ENCODE measurements around the gene MEF2C. TPM values are rescaled to one million over a fixed set of nuclear protein-coding genes. Genes with fewer than 3 reads are reported as not detected.

The MEF2C gene
- total RNA-seq, 1 experiment from 2014 or later = 171 TPM

DNA sequence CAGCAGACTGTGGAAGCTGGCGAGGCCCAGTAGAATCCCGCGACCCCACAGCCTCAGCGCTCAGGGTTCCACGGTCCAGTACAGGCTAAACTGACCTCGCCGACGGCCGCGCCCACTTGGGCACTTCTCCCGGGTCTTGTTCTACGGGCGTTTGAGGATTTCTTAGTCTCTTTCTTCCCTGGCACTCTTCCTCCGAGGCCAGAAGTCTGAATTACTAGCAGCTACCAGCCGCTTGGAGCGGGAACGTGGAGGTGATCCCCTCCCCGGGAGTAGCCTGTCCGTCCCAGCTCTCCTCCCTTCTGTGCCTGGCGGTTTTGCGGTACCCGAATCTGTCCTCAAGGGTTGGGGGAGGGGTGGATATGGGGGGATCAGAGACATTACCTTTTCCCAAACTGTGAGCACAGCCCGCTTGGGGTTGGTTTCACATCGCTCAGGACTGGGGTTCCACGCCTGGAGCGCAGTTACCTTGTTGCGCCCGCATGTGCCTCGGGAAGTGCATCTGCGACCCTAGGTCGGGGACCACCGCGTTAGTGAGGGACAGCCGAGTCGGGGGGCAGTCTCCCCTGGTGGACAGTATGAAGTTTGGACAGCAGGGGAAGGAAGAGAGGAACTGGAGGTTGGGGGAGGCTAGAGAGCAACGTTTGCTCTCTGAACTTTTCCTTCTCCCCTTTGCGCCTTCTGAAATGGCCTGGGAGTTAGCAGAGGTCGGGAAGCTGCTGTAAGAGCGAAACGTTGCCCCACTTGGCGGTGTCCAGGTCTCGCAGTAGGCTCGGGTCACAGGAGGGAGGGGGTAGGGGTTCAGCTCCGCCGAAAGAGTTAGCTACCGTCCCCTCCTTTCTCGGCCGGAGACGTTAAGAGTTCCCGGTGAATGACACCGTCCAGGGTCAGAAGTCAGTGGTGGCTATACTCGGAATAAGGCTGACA, 190.8 kb downstream of the MEF2C start:
- H3K79me2 ChIP-seq (ENCODE audit: low read length) = no peaks in the 10 kb centered on the region
- no peaks in the 10 kb centered on the region for H4K20me1 ChIP-seq (ENCODE audit: insufficient read depth, low read depth, low read length)
- H3K9me2 ChIP-seq (replicated peaks; ENCODE audit: insufficient read depth, low read length) = no peaks in the 10 kb centered on the region
- H2AFZ ChIP-seq (ENCODE audit: low read length) = no peak overlapping the region
- H3K36me3 ChIP-seq (ENCODE audit: insufficient read depth, low read length) = no peaks in the 10 kb centered on the region
- H3K4me3 ChIP-seq (ENCODE audit: low read length) = no peak overlapping the region
- H3K27me3 ChIP-seq (ENCODE audit: low read length) = 0 out of 2 replicates have a peak, but pooled peaks cover 2% of the 10 kb centered on the region
- no peak overlapping the region for H3K4me2 ChIP-seq (ENCODE audit: low read depth, low read length, poor library complexity, severe bottlenecking)
- no peak overlapping the region for H3K9ac ChIP-seq (ENCODE audit: low read length)
- H3K27ac ChIP-seq (ENCODE audit: low read length) = no peak overlapping the region
- H3K4me1 ChIP-seq (ENCODE audit: low read length) = peaks cover 10% of the 10 kb centered on the region
- DNase-seq = no peak
- no peaks in the 10 kb centered on the region for H3K9me3 ChIP-seq (ENCODE audit: low read length)

- Histone ChIP-seq H3K4me3 (ENCODE audit: low read length) (no peak overlapping the region), H4K20me1 (ENCODE audit: insufficient read depth, low read depth, low read length) (no peaks in the 10 kb centered on the region), H3K4me2 (ENCODE audit: low read depth, low read length, poor library complexity, severe bottlenecking) (no peak overlapping the region), H2AFZ (ENCODE audit: low read length) (no peak overlapping the region), H3K79me2 (ENCODE audit: low read length) (no peaks in the 10 kb centered on the region), H3K9me2 (replicated peaks; ENCODE audit: insufficient read depth, low read length) (no peaks in the 10 kb centered on the region), H3K27me3 (ENCODE audit: low read length) (0 out of 2 replicates have a peak, but pooled peaks cover 1% of the 10 kb centered on the region), H3K4me1 (ENCODE audit: low read length) (peaks cover 1% of the 10 kb centered on the region; the same call in 1 of the 2 replicates), H3K9ac (ENCODE audit: low read length) (no peak overlapping the region), H3K36me3 (ENCODE audit: insufficient read depth, low read length) (no peaks in the 10 kb centered on the region), H3K27ac (ENCODE audit: low read length) (no peak overlapping the region), H3K9me3 (ENCODE audit: low read length) (no peaks in the 10 kb centered on the region)
- no peak for DNase-seq
Observed at GRCh38 chr5:88691230-88691582, 191.8 kb downstream of the MEF2C start.

GRCh38 chr5:88690409-88691229, 192.4 kb downstream of the MEF2C start:
- H4K20me1 ChIP-seq (ENCODE audit: insufficient read depth, low read depth, low read length) = no peaks in the 10 kb centered on the region
- H3K9me2 ChIP-seq (replicated peaks; ENCODE audit: insufficient read depth, low read length) = no peaks in the 10 kb centered on the region
- H3K79me2 ChIP-seq (ENCODE audit: low read length) = no peaks in the 10 kb centered on the region
- no peaks in the 10 kb centered on the region for H3K27me3 ChIP-seq (ENCODE audit: low read length)
- H3K27ac ChIP-seq (ENCODE audit: low read length) = no peak overlapping the region
- peak; percentile 86 for DNase-seq
- no peak overlapping the region for H3K4me2 ChIP-seq (ENCODE audit: low read depth, low read length, poor library complexity, severe bottlenecking)
- H3K4me1 ChIP-seq (ENCODE audit: low read length) = no peaks in the 10 kb centered on the region
- no peaks in the 10 kb centered on the region for H3K9me3 ChIP-seq (ENCODE audit: low read length)
- H2AFZ ChIP-seq (ENCODE audit: low read length) = no peak overlapping the region
- no peaks in the 10 kb centered on the region for H3K36me3 ChIP-seq (ENCODE audit: insufficient read depth, low read length)
- H3K4me3 ChIP-seq (ENCODE audit: low read length) = no peak overlapping the region
- H3K9ac ChIP-seq (ENCODE audit: low read length) = no peak overlapping the region

DNA sequence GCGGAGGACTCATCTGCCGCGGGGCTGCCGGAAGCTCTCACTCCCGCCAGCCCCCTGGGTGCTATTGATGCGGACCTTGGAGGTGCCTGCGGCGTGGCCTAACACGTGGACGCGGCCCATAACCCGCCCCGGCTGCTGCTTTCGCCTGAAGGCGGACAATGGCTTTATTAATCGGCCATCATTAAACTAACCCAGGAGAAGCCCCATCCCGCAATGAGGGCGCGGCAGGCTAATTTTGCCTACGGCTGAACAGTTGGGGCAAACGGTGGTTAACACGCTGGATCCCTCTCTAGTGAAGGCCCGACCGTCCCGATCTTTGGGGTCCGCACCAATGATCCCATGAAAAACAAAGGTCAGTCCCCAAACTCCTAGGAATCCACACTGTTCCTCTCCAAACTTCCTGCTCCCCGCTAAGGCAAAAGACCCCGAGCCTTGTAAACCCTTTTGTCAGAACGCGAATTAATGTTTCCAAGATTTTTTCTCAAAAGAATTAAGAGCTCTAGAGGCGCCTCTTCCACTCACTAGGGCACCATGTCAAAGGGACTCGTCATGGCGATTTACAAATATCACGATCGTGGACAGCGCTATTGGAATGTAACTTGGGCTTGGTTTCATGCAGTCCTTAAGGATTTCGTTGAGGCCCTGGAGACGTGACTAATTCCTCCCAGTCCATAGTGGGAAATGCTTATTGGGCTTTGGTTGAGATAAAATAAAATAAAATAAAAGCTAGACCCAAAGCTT, 193.1 kb downstream of the MEF2C start:
- no peak overlapping the region for H3K4me2 ChIP-seq (ENCODE audit: low read depth, low read length, poor library complexity, severe bottlenecking)
- H3K36me3 ChIP-seq (ENCODE audit: insufficient read depth, low read length) = no peaks in the 10 kb centered on the region
- no peaks in the 10 kb centered on the region for H3K4me1 ChIP-seq (ENCODE audit: low read length)
- H3K9me2 ChIP-seq (replicated peaks; ENCODE audit: insufficient read depth, low read length) = no peaks in the 10 kb centered on the region
- H4K20me1 ChIP-seq (ENCODE audit: insufficient read depth, low read depth, low read length) = no peaks in the 10 kb centered on the region
- H3K4me3 ChIP-seq (ENCODE audit: low read length) = no peak overlapping the region
- no peak overlapping the region for H3K27ac ChIP-seq (ENCODE audit: low read length)
- no peaks in the 10 kb centered on the region for H3K9me3 ChIP-seq (ENCODE audit: low read length)
- DNase-seq = no peak
- H2AFZ ChIP-seq (ENCODE audit: low read length) = no peak overlapping the region
- no peaks in the 10 kb centered on the region for H3K27me3 ChIP-seq (ENCODE audit: low read length)
- no peak overlapping the region for H3K9ac ChIP-seq (ENCODE audit: low read length)
- no peaks in the 10 kb centered on the region for H3K79me2 ChIP-seq (ENCODE audit: low read length)

DNA sequence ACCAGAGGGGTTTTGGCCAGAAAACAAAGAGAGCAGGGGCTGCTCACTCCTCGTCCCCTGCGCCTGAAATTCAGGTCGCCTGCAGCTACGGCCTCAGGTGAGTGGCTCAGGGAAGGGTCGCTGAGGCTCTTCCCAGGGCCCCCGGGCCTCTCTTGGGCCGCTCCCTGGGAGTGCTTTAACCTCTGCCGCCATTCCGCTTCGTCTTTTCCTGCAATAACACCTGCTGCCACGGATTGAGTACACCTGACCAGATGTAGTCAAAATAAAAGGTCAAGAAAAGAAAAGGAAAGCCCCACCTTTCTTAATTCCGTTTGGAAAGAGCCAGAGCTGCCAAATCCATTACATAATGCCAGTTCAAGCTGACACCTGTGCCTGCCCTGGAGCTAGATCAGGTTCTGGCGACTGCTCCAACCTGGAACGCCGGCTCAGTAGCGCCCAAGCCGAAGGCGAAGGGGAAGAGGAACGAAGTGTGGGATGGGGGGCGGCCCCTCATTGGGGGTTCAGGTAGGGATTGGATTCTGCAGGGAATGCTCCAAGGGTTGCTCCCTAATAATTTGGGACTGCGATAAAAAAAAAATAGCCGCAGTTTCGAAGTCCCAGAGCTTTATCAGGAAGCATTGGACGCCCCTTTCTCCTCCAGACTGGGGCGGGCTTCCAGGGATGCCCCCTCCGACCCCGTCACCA, 193.9 kb downstream of the MEF2C start:
- H3K27me3 ChIP-seq (ENCODE audit: low read length) = no peaks in the 10 kb centered on the region
- H3K79me2 ChIP-seq (ENCODE audit: low read length) = no peaks in the 10 kb centered on the region
- no peak overlapping the region for H2AFZ ChIP-seq (ENCODE audit: low read length)
- DNase-seq = no peak
- H3K36me3 ChIP-seq (ENCODE audit: insufficient read depth, low read length) = no peaks in the 10 kb centered on the region
- H3K27ac ChIP-seq (ENCODE audit: low read length) = no peak overlapping the region
- H3K4me1 ChIP-seq (ENCODE audit: low read length) = no peaks in the 10 kb centered on the region
- no peaks in the 10 kb centered on the region for H4K20me1 ChIP-seq (ENCODE audit: insufficient read depth, low read depth, low read length)
- H3K9me3 ChIP-seq (ENCODE audit: low read length) = no peaks in the 10 kb centered on the region
- H3K9me2 ChIP-seq (replicated peaks; ENCODE audit: insufficient read depth, low read length) = no peaks in the 10 kb centered on the region
- H3K4me2 ChIP-seq (ENCODE audit: low read depth, low read length, poor library complexity, severe bottlenecking) = no peak overlapping the region
- no peak overlapping the region for H3K9ac ChIP-seq (ENCODE audit: low read length)
- H3K4me3 ChIP-seq (ENCODE audit: low read length) = no peak overlapping the region

- no peaks in the 10 kb centered on the region for H3K27me3 ChIP-seq (ENCODE audit: low read length)
- no peak overlapping the region for H3K9ac ChIP-seq (ENCODE audit: low read length)
- no peak overlapping the region for H3K4me3 ChIP-seq (ENCODE audit: low read length)
- no peaks in the 10 kb centered on the region for H4K20me1 ChIP-seq (ENCODE audit: insufficient read depth, low read depth, low read length)
- DNase-seq = no peak
- no peaks in the 10 kb centered on the region for H3K79me2 ChIP-seq (ENCODE audit: low read length)
- no peaks in the 10 kb centered on the region for H3K9me2 ChIP-seq (replicated peaks; ENCODE audit: insufficient read depth, low read length)
- no peaks in the 10 kb centered on the region for H3K36me3 ChIP-seq (ENCODE audit: insufficient read depth, low read length)
- no peaks in the 10 kb centered on the region for H3K4me1 ChIP-seq (ENCODE audit: low read length)
- H2AFZ ChIP-seq (ENCODE audit: low read length) = no peak overlapping the region
- H3K4me2 ChIP-seq (ENCODE audit: low read depth, low read length, poor library complexity, severe bottlenecking) = no peak overlapping the region
- H3K9me3 ChIP-seq (ENCODE audit: low read length) = no peaks in the 10 kb centered on the region
- no peak overlapping the region for H3K27ac ChIP-seq (ENCODE audit: low read length)
Observed at GRCh38 chr5:88688156-88688983, 194.6 kb downstream of the MEF2C start.

DNA sequence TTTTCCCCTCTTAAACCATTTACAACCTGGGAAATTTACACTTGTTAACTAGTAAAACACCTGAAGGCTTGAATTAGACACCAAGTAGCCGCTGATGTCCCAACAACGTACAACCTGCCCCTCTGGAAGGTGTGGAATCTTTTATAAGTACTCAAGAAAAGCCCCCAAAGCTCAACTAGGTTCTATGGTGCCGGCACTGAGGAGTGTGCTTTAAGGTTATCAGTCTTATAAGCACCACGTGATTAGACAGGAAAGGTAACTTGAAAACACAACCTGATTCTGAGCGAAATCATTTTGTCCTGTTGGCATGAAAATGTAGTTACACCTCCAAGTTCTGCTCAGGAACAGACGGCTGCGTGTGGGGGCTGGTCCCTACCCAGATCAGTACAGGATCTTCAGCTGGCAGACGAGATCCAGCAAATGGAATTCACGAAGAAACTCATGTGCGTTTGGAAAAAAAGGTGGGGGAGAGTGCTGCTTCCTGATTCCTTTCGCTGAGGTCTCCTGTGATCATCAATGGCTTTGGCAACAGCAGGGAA, 195.5 kb downstream of the MEF2C start:
- Histone ChIP-seq H2AFZ (ENCODE audit: low read length) (no peak overlapping the region), H4K20me1 (ENCODE audit: insufficient read depth, low read depth, low read length) (no peaks in the 10 kb centered on the region), H3K4me1 (ENCODE audit: low read length) (no peaks in the 10 kb centered on the region), H3K9ac (ENCODE audit: low read length) (no peak overlapping the region), H3K9me2 (replicated peaks; ENCODE audit: insufficient read depth, low read length) (no peaks in the 10 kb centered on the region), H3K36me3 (ENCODE audit: insufficient read depth, low read length) (no peaks in the 10 kb centered on the region), H3K4me2 (ENCODE audit: low read depth, low read length, poor library complexity, severe bottlenecking) (no peak overlapping the region), H3K4me3 (ENCODE audit: low read length) (no peak overlapping the region), H3K79me2 (ENCODE audit: low read length) (no peaks in the 10 kb centered on the region), H3K9me3 (ENCODE audit: low read length) (no peaks in the 10 kb centered on the region), H3K27ac (ENCODE audit: low read length) (no peak overlapping the region), H3K27me3 (ENCODE audit: low read length) (no peaks in the 10 kb centered on the region)
- DNase-seq = no peak
